Measurements from ENCODE around the gene TAF10. TPM values are rescaled to one million over a fixed set of nuclear protein-coding genes. Genes with fewer than 3 reads are reported as not detected.

Gene TAF10
- total RNA-seq, 1 experiment from 2014 or later = 198 TPM

GRCh38 chr11:6563121-6563619 is 48.8 kb downstream of the TAF10 start:
- DNase-seq = no peak
- H3K27me3 ChIP-seq (ENCODE audit: control insufficient read depth, insufficient read depth, low read length) = no peaks in the 10 kb centered on the region
- H3K36me3 ChIP-seq (replicated peaks; ENCODE audit: control insufficient read depth, insufficient read depth, low read length) = no peaks in the 10 kb centered on the region

GRCh38 chr11:6561288-6561687 is 50.7 kb downstream of the TAF10 start:
- H3K4me3 ChIP-seq (ENCODE audit: insufficient read depth, low read depth, low read length) = no peak overlapping the region
- no peaks in the 10 kb centered on the region for H3K27me3 ChIP-seq (ENCODE audit: control insufficient read depth, insufficient read depth, low read length)
- no peak for DNase-seq
- H3K36me3 ChIP-seq (replicated peaks; ENCODE audit: control insufficient read depth, insufficient read depth, low read length) = no peaks in the 10 kb centered on the region

More at GRCh38 chr11:6563121-6563619, 48.8 kb downstream of the TAF10 start:
- no peak overlapping the region for H3K4me3 ChIP-seq (ENCODE audit: insufficient read depth, low read depth, low read length)

Other genes starting within 250 kb of the TAF10 start
- gene SMPD1, start 221.7 kb downstream of the TAF10 start, total RNA-seq (2014; rRNA removed; shearing (Covaris generic)) = 6.2 and 13.3 TPM in 2 replicates
- 42.5 and 57.2 TPM in 2 replicates for gene APBB1, start 193.1 kb downstream of the TAF10 start, total RNA-seq (2014; rRNA removed; shearing (Covaris generic))
- 3.2 TPM in 1 of 2 replicates, not detected in the other for gene HPX, start 171.2 kb downstream of the TAF10 start, total RNA-seq (2014; rRNA removed; shearing (Covaris generic))
- gene TRIM3, start 138.3 kb downstream of the TAF10 start, total RNA-seq (2014; rRNA removed; shearing (Covaris generic)) = 18.3 and 24.9 TPM in 2 replicates
- 56.0 and 57.1 TPM in 2 replicates for gene ARFIP2, start 130.9 kb downstream of the TAF10 start, total RNA-seq (2014; rRNA removed; shearing (Covaris generic))
- 23.1 and 24.9 TPM in 2 replicates for gene TIMM10B, start 130.7 kb downstream of the TAF10 start, total RNA-seq (2014; rRNA removed; shearing (Covaris generic))
- gene DNHD1, start 114.9 kb downstream of the TAF10 start, total RNA-seq (2014; rRNA removed; shearing (Covaris generic)) = 5.9 and 11.2 TPM in 2 replicates
- gene RRP8, start 8.6 kb downstream of the TAF10 start, total RNA-seq (2014; rRNA removed; shearing (Covaris generic)) = 18.0 and 20.1 TPM in 2 replicates
- 114 and 130 TPM in 2 replicates for gene ILK, start 8.4 kb downstream of the TAF10 start, total RNA-seq (2014; rRNA removed; shearing (Covaris generic))
- 13.9 and 17.1 TPM in 2 replicates for gene TPP1, start 7.2 kb upstream of the TAF10 start, total RNA-seq (2014; rRNA removed; shearing (Covaris generic))
- gene DCHS1, start 43.6 kb upstream of the TAF10 start, total RNA-seq (2014; rRNA removed; shearing (Covaris generic)) = 15.7 and 16.8 TPM in 2 replicates
- 72.9 and 110 TPM in 2 replicates for gene MRPL17, start 71.1 kb upstream of the TAF10 start, total RNA-seq (2014; rRNA removed; shearing (Covaris generic))
- 0.07 TPM in 2 replicates for gene OR2AG2, start 159.8 kb upstream of the TAF10 start, total RNA-seq (2014; rRNA removed; shearing (Covaris generic))
- gene OR2AG1, start 170.8 kb upstream of the TAF10 start, total RNA-seq (2014; rRNA removed; shearing (Covaris generic)) = not detected in 2 replicates
- gene OR6A2, start 187.5 kb upstream of the TAF10 start, total RNA-seq (2014; rRNA removed; shearing (Covaris generic)) = 0.04 and 0.07 TPM in 2 replicates
- not detected in 2 replicates for gene OR10A5, start 233.5 kb upstream of the TAF10 start, total RNA-seq (2014; rRNA removed; shearing (Covaris generic))

Data from H7 (cell line).